ENCODE data around the gene PEX14.

DNA sequence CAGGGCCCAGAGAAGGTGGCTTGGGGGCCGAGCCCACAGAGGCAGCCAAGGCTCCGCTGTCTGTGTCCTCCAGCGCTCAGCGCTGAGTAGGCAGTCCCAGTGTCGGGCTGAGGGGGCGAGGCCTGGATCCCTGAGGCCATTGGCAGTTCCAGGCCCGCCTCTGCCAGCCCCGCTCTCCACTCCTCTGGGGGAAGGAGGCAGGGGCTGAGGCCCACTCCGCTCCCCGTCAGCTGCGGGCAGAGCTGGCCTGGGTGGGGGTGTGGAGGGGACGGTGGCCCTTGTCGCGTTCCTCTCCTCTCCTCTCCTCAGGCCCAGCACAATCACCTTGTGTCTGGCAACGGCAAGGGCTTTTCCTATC, 188.9 kb downstream of the PEX14 start:
- TF ChIP-seq, protein P1, sequence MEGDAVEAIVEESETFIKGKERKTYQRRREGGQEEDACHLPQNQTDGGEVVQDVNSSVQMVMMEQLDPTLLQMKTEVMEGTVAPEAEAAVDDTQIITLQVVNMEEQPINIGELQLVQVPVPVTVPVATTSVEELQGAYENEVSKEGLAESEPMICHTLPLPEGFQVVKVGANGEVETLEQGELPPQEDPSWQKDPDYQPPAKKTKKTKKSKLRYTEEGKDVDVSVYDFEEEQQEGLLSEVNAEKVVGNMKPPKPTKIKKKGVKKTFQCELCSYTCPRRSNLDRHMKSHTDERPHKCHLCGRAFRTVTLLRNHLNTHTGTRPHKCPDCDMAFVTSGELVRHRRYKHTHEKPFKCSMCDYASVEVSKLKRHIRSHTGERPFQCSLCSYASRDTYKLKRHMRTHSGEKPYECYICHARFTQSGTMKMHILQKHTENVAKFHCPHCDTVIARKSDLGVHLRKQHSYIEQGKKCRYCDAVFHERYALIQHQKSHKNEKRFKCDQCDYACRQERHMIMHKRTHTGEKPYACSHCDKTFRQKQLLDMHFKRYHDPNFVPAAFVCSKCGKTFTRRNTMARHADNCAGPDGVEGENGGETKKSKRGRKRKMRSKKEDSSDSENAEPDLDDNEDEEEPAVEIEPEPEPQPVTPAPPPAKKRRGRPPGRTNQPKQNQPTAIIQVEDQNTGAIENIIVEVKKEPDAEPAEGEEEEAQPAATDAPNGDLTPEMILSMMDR (IDR thresholded peaks at IDR 0.05; ENCODE audit: low read length): no peak
- TF ChIP-seq EZH2 (IDR thresholded peaks at IDR 0.05; ENCODE audit: borderline replicate concordance, low read length): no peak
